ENCODE measurements around the gene MAP3K3. TPM values are rescaled to one million over a fixed set of nuclear protein-coding genes. Genes with fewer than 3 reads are reported as not detected.

The MAP3K3 gene
- polyA plus RNA-seq, 2 of the 4 experiments (the other 2 are of a cell fraction) = 10.8 to 11.2 TPM

DNA sequence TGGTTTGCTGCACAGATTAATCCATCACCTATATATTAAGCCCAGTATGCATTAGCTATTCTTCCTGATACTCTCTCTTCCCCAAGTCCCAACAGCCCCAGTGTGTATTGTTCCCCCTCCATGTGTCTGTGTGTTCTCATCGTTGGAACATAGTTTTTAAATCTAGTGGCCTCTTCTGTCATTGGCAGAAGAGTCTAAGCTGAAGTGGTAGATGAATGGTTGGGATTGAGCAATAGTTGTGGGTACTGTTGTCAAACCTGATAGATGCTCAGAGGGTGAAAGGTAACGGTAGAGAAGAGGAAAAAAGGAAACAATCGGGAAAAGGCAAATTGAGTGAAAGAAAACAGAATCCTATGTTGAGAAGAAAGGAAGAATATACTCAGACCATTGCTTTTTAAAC lies 29.9 kb downstream of the MAP3K3 start:
- DNase-seq (ENCODE audit: low read depth in 1 of 2, low spot score in 1 of 2) (no peak), FAIRE-seq (no peak), ATAC-seq (no peak)
- no peak overlapping the region for H3K27ac ChIP-seq
- TF ChIP-seq HOXA7 (CRISPR knock-in tag; IDR thresholded peaks at IDR 0.05) = no peak
- TF ChIP-seq RARB (CRISPR knock-in tag; IDR thresholded peaks at IDR 0.05) = no peak
- no peak for TF ChIP-seq RCOR1 (IDR thresholded peaks at IDR 0.05; ENCODE audit: low read depth, low read length)
- no peak for TF ChIP-seq CTCF (IDR thresholded peaks at IDR 0.05)
- no peak for TF ChIP-seq EP300 (IDR thresholded peaks at IDR 0.05)
- TF ChIP-seq FOSB (CRISPR knock-in tag; IDR thresholded peaks at IDR 0.05) = no peak
- no peak for TF ChIP-seq ZC3H11A (IDR thresholded peaks at IDR 0.05)
- no peak for TF ChIP-seq EHMT2 (IDR thresholded peaks at IDR 0.05; ENCODE audit: low read depth)
- TF ChIP-seq HES2 (IDR thresholded peaks at IDR 0.05) = no peak
- TF ChIP-seq TFCP2L1 (CRISPR knock-in tag; IDR thresholded peaks at IDR 0.05) = no peak
- 75% methylated on average over 3 of the region's 3 CpGs for WGBS (ENCODE audit: missing lambda C conversion rate)
- H3K4me1 ChIP-seq = no peaks in the 10 kb centered on the region
- ChIA-PET CTCF (interaction anchor here (1.4 kb wide), 1 partner anchor 14 kb away, joined by 4 read pairs; no protein-coding TSS in a partner anchor), POLR2A (no interaction called here)
- no peak overlapping the region for H3K4me3 ChIP-seq
- H3K4me2 ChIP-seq = no peak overlapping the region
- no peaks in the 10 kb centered on the region for H3K9me3 ChIP-seq

DNA sequence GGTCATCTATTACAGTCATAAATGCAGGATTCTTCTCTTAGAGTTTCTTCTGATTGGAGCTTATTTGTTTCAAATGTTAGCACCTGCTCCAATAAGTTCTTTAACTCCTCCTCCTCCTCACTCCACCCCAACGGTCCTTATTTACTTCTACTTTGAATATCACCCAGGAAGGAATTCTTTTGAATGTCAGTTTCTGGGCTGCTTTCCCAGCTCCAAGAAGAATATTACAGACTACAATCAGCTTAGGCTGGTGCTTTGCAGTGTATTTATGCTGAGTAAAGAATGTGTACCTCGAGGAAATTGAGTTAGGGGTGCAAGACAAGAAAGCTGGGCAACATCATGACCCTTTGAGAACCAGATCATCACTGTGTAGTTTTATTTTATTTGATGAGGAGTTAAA lies 30.8 kb downstream of the MAP3K3 start:
- H3K4me3 ChIP-seq = no peak overlapping the region
- DNase-seq (ENCODE audit: low read depth in 1 of 2, low spot score in 1 of 2) = no peak
- H3K4me1 ChIP-seq = no peaks in the 10 kb centered on the region
- no peak overlapping the region for H3K4me2 ChIP-seq
- TF ChIP-seq SREBF2 (IDR thresholded peaks at IDR 0.05) (no peak), JUN (IDR thresholded peaks at IDR 0.05) (no peak), RAD21 (conservative IDR thresholded peaks at IDR 0.05 in 1 of 2, IDR thresholded peaks at IDR 0.05 in 1 of 2) (no peak), SMC3 (IDR thresholded peaks at IDR 0.05) (no peak), HOXB5 (CRISPR knock-in tag; IDR thresholded peaks at IDR 0.05) (no peak), BCL3 (IDR thresholded peaks at IDR 0.05) (no peak), CBX2 (IDR thresholded peaks at IDR 0.05; ENCODE audit: borderline replicate concordance, low read depth) (no peak), CTCF (IDR thresholded peaks at IDR 0.05) (no peak)
- 19% methylated on average over 2 of the region's 2 CpGs for WGBS (ENCODE audit: missing lambda C conversion rate)
- no peaks in the 10 kb centered on the region for H3K9me3 ChIP-seq
- ChIA-PET CTCF (interaction anchor here (1.4 kb wide), 1 partner anchor 13 kb away, joined by 4 read pairs; no protein-coding TSS in a partner anchor), POLR2A (no interaction called here)
- no peak for FAIRE-seq
- ATAC-seq = no peak
- no peak overlapping the region for H3K27ac ChIP-seq

- no peak overlapping the region for H3K4me2 ChIP-seq
- ATAC-seq = no peak
- 82% methylated on average over 3 of the region's 3 CpGs for WGBS (ENCODE audit: missing lambda C conversion rate)
- no peak overlapping the region for H3K4me3 ChIP-seq
- no peak for FAIRE-seq
- H3K27ac ChIP-seq = no peak overlapping the region
- CTCF ChIA-PET = interaction anchor here (0.7 to 2.4 kb wide), 2 partner anchors 52 to 232 kb away, joined by 3 to 5 read pairs; no protein-coding TSS in a partner anchor
- POLR2A ChIA-PET = no interaction called here
- H3K4me1 ChIP-seq = no peaks in the 10 kb centered on the region
- H3K9me3 ChIP-seq = no peaks in the 10 kb centered on the region
- DNase-seq (ENCODE audit: low read depth in 1 of 2, low spot score in 1 of 2) = no peak
- TF ChIP-seq CBX2 (IDR thresholded peaks at IDR 0.05; ENCODE audit: borderline replicate concordance, low read depth) = no peak
- TF ChIP-seq RCOR1 (IDR thresholded peaks at IDR 0.05; ENCODE audit: low read depth, low read length) = no peak
- no peak for TF ChIP-seq PHF8 (IDR thresholded peaks at IDR 0.05; ENCODE audit: borderline replicate concordance, low read depth)
- TF ChIP-seq ESRRA (IDR thresholded peaks at IDR 0.05; ENCODE audit: borderline replicate concordance, low read length) = no peak
- TF ChIP-seq, protein P1, sequence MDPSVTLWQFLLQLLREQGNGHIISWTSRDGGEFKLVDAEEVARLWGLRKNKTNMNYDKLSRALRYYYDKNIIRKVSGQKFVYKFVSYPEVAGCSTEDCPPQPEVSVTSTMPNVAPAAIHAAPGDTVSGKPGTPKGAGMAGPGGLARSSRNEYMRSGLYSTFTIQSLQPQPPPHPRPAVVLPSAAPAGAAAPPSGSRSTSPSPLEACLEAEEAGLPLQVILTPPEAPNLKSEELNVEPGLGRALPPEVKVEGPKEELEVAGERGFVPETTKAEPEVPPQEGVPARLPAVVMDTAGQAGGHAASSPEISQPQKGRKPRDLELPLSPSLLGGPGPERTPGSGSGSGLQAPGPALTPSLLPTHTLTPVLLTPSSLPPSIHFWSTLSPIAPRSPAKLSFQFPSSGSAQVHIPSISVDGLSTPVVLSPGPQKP (IDR thresholded peaks at IDR 0.05; ENCODE audit: low read depth, low read length) = no peak
- no peak for TF ChIP-seq EHMT2 (IDR thresholded peaks at IDR 0.05; ENCODE audit: low read depth)
- TF ChIP-seq HOXB13 (CRISPR knock-in tag; IDR thresholded peaks at IDR 0.05; ENCODE audit: low read depth) = no peak
- TF ChIP-seq CBX8 (IDR thresholded peaks at IDR 0.05) = no peak
- TF ChIP-seq RAD21 (conservative IDR thresholded peaks at IDR 0.05 in 1 of 2, IDR thresholded peaks at IDR 0.05 in 1 of 2) = no peak
- TF ChIP-seq JUN (IDR thresholded peaks at IDR 0.05) = no peak
- no peak for TF ChIP-seq MAFK (IDR thresholded peaks at IDR 0.05; ENCODE audit: partially characterized antibody)
- no peak for TF ChIP-seq FOXS1 (CRISPR knock-in tag; IDR thresholded peaks at IDR 0.05)
- no peak for TF ChIP-seq GATA3 (IDR thresholded peaks at IDR 0.05; ENCODE audit: borderline replicate concordance)
- TF ChIP-seq MAX (IDR thresholded peaks at IDR 0.05) = no peak
- no peak for TF ChIP-seq FOSL2 (IDR thresholded peaks at IDR 0.05)
- TF ChIP-seq FOSL2 (CRISPR knock-in tag; IDR thresholded peaks at IDR 0.05) = no peak
- TF ChIP-seq NR3C1 (IDR thresholded peaks at IDR 0.05) = no peak
- no peak for TF ChIP-seq ZFP36 (IDR thresholded peaks at IDR 0.05; ENCODE audit: borderline replicate concordance, partially characterized antibody)
Measured at GRCh38 chr17:63657786-63658185, 35.6 kb downstream of the MAP3K3 start.

All from A549 (cell line).